ENCODE results near the gene CCDC127.

- TF ChIP-seq YY1 (IDR thresholded peaks at IDR 0.05) (no peak), ATF3 (IDR thresholded peaks at IDR 0.05) (no peak), FOXA1 (IDR thresholded peaks at IDR 0.05) (no peak)
- TF ChIP-seq, protein P1, sequence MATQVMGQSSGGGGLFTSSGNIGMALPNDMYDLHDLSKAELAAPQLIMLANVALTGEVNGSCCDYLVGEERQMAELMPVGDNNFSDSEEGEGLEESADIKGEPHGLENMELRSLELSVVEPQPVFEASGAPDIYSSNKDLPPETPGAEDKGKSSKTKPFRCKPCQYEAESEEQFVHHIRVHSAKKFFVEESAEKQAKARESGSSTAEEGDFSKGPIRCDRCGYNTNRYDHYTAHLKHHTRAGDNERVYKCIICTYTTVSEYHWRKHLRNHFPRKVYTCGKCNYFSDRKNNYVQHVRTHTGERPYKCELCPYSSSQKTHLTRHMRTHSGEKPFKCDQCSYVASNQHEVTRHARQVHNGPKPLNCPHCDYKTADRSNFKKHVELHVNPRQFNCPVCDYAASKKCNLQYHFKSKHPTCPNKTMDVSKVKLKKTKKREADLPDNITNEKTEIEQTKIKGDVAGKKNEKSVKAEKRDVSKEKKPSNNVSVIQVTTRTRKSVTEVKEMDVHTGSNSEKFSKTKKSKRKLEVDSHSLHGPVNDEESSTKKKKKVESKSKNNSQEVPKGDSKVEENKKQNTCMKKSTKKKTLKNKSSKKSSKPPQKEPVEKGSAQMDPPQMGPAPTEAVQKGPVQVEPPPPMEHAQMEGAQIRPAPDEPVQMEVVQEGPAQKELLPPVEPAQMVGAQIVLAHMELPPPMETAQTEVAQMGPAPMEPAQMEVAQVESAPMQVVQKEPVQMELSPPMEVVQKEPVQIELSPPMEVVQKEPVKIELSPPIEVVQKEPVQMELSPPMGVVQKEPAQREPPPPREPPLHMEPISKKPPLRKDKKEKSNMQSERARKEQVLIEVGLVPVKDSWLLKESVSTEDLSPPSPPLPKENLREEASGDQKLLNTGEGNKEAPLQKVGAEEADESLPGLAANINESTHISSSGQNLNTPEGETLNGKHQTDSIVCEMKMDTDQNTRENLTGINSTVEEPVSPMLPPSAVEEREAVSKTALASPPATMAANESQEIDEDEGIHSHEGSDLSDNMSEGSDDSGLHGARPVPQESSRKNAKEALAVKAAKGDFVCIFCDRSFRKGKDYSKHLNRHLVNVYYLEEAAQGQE (IDR thresholded peaks at IDR 0.05), result no peak
- TF ChIP-seq, protein P2, sequence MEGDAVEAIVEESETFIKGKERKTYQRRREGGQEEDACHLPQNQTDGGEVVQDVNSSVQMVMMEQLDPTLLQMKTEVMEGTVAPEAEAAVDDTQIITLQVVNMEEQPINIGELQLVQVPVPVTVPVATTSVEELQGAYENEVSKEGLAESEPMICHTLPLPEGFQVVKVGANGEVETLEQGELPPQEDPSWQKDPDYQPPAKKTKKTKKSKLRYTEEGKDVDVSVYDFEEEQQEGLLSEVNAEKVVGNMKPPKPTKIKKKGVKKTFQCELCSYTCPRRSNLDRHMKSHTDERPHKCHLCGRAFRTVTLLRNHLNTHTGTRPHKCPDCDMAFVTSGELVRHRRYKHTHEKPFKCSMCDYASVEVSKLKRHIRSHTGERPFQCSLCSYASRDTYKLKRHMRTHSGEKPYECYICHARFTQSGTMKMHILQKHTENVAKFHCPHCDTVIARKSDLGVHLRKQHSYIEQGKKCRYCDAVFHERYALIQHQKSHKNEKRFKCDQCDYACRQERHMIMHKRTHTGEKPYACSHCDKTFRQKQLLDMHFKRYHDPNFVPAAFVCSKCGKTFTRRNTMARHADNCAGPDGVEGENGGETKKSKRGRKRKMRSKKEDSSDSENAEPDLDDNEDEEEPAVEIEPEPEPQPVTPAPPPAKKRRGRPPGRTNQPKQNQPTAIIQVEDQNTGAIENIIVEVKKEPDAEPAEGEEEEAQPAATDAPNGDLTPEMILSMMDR (IDR thresholded peaks at IDR 0.05; ENCODE audit: low read depth, low read length, missing input control), result no peak
- TF ChIP-seq, protein P3, sequence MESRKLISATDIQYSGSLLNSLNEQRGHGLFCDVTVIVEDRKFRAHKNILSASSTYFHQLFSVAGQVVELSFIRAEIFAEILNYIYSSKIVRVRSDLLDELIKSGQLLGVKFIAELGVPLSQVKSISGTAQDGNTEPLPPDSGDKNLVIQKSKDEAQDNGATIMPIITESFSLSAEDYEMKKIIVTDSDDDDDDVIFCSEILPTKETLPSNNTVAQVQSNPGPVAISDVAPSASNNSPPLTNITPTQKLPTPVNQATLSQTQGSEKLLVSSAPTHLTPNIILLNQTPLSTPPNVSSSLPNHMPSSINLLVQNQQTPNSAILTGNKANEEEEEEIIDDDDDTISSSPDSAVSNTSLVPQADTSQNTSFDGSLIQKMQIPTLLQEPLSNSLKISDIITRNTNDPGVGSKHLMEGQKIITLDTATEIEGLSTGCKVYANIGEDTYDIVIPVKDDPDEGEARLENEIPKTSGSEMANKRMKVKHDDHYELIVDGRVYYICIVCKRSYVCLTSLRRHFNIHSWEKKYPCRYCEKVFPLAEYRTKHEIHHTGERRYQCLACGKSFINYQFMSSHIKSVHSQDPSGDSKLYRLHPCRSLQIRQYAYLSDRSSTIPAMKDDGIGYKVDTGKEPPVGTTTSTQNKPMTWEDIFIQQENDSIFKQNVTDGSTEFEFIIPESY (IDR thresholded peaks at IDR 0.05), result no peak
These were observed 7.4 kb upstream of the CCDC127 start for GRCh38 chr5:225334-225733.
